GM19025 (cell line): ENCODE results near the gene PIK3R5.

Experiments used
- ATAC-seq: cut with Tn5 transposase; IDR thresholded peaks from one replicate; pipeline ENCODE4 v1.9.1; 2021; ENCODE audit warnings: mild to moderate bottlenecking, low read depth, moderate library complexity; ENCODE audit not compliant: unreplicated experiment

Gene PIK3R5, protein sequence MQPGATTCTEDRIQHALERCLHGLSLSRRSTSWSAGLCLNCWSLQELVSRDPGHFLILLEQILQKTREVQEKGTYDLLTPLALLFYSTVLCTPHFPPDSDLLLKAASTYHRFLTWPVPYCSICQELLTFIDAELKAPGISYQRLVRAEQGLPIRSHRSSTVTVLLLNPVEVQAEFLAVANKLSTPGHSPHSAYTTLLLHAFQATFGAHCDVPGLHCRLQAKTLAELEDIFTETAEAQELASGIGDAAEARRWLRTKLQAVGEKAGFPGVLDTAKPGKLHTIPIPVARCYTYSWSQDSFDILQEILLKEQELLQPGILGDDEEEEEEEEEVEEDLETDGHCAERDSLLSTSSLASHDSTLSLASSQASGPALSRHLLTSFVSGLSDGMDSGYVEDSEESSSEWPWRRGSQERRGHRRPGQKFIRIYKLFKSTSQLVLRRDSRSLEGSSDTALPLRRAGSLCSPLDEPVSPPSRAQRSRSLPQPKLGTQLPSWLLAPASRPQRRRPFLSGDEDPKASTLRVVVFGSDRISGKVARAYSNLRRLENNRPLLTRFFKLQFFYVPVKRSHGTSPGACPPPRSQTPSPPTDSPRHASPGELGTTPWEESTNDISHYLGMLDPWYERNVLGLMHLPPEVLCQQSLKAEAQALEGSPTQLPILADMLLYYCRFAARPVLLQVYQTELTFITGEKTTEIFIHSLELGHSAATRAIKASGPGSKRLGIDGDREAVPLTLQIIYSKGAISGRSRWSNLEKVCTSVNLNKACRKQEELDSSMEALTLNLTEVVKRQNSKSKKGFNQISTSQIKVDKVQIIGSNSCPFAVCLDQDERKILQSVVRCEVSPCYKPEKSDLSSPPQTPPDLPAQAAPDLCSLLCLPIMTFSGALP

DNA sequence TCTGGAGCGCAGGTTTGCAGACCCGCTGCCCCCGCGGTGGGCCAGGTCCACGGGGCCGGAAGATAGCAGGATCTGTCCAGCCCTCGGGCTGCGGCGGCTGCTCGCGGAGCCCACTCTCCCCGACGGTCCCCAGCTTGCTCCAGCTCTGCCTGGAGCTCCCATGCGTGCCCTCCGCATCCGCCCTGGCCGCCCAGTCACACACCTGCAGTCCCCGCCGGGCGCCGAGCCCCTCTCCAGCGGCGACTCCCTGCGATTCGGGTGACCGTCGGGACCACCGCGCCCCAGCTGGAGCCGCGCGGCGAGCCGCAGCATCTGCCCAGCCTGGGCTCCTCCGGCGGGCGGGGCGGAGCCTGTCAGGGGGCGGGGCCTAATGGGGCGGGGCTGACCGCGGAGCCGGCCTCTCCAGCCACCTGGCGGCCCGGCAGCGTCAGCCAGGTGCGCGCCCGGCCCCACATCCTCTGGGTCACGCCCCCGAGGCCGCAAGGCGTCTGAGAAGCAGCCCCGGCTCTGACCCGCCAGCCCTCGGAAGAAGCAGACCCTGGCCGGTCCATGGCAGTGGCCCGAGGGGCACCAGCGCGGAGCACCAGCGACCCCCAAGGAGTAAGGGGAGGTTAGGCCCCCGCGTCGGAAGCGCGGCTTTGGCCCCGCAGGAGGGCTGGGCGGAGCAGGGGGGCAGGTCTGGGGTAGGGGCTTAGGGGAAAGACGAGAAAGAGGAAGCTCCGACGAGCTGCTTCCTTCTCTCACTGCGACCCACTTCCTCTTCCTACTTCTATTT, at the start of gene PIK3R5:
Gene PIK3R5 (minus strand): TSS at position 314 of the 775 bp plus-strand sequence. CDS start 54,213 bp downstream, outside the sequence.
- ATAC-seq: peak; percentile 80

DNA sequence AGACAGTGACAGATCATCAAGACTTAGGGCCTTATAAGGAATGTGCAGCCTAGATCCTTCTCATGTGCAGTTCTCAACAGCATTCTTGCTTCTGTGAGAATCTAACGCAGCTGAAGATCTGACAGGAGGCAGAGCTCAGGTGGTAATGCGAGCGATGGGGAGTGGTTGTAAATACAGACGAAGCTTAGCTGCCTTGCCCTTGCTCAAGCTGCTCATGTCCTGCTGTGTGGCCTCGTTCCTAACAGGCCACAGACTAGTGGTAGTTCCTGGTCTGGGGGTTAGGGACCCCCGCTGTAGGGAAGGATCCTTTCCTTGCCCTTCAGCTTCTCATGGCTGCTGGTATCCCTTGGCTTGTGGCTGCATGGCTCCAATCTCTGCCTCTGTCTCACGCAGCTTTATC, 45.5 kb upstream of the PIK3R5 start:
- no peak for ATAC-seq

DNA sequence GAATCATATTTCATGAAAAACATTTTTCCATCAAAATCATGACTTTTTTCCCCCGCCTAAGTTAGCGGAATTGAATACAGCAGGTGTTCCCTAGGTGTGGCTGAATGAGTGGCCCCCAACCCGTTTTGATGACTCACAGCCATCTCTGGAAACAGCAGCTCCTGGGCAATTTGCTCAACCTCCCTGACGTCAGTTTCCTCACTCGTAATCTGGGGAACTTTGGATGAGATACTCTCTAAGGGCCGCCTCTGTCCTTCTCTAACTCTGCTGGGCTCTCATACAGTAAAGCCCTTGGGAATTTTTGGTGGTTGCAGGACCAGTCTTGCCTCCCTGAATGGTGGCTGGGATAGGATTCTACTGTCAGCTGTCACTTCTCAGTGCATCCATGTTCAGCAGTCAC, 44.2 kb upstream of the PIK3R5 start:
- no peak for ATAC-seq

GRCh38 chr17:9009096-9009495, 43.6 kb upstream of the PIK3R5 start:
- no peak for ATAC-seq

- no peak for ATAC-seq
Observed at GRCh38 chr17:9007052-9007714, 41.7 kb upstream of the PIK3R5 start.

- ATAC-seq: no peak
Observed at GRCh38 chr17:9006175-9006767, 40.8 kb upstream of the PIK3R5 start.

GRCh38 chr17:9004961-9005285, 39.4 kb upstream of the PIK3R5 start:
- no peak for ATAC-seq

- ATAC-seq: no peak
Observed at GRCh38 chr17:9004132-9004960, 38.8 kb upstream of the PIK3R5 start.

GRCh38 chr17:9003355-9004131, 38.0 kb upstream of the PIK3R5 start:
- no peak for ATAC-seq

- no peak for ATAC-seq
Observed at GRCh38 chr17:9002606-9003354, 37.3 kb upstream of the PIK3R5 start.

DNA sequence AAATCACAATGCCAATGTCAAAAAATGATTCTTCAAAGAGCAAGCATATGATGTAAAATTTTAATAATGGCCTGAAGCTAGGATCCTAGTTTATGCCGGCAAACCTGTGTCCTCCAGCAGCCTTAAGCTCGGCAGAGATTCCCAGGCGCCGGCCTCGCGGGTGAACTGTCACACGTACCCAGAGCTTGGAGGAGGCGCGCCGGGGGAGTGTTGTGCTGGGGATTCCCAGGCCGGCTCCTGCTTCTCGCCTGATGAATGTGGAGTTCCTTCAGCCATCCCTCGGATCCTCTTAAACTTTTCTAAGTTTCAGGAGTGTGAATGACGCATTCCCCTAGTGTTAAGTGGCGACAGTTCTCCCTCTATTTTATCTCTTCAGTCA, 36.7 kb upstream of the PIK3R5 start:
- ATAC-seq: no peak

GRCh38 chr17:9001559-9001958, 36.1 kb upstream of the PIK3R5 start:
- ATAC-seq: no peak

- ATAC-seq: no peak
Observed at GRCh38 chr17:8997994-8998628, 32.6 kb upstream of the PIK3R5 start.

DNA sequence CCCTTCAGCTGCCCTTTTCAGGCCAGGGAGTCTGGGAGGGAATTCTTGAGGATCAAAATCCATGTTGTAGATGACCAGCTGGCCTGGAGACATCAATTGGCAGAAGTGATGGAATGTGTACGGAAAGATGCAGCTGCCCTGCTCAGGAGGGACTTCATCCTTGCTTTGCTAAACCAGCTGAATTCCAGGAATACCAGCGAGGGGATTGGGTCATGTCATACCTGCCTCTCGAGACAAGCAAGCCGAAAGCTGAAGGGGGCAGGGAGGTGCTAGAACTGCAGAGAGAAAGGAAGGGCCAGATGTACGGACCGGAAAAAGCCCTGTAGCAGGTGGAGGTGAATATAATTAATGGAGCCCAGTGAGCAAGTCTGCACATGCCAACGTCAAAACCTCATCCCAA, 30.2 kb upstream of the PIK3R5 start:
- ATAC-seq: no peak

GRCh38 chr17:8994319-8994718, 28.8 kb upstream of the PIK3R5 start:
- ATAC-seq: no peak

- ATAC-seq: no peak
Observed at GRCh38 chr17:8991514-8992285, 26.2 kb upstream of the PIK3R5 start.
